Measurements from ENCODE around the gene ZBTB16. TPM values are rescaled to one million over a fixed set of nuclear protein-coding genes. Genes with fewer than 3 reads are reported as not detected.

Gene ZBTB16
- total RNA-seq, 1 experiment from 2014 or later, result not detected

DNA sequence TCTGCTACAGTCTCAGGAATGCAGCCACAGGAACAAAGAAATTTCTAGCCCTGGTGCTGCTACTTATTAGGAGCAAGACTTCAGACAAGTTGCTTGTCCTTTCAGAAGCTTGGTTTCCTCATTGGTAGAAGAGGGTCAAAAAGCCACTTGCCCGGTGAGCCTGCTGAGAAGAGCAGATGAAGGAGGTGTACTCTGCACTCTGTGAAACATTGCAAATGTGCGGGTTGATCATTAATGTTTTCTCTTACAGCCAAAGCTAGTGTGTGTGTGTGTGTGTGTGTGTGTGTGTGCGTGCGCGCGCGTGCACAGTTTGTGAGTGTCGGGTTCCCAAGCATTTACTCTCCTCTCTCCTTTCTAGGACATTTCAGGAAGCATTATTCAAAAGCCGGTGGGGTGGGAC lies 150.4 kb downstream of the ZBTB16 start:
- no peaks in the 10 kb centered on the region for H3K9me3 ChIP-seq (replicated peaks)
- H3K27me3 ChIP-seq, result no peaks in the 10 kb centered on the region
- no peaks in the 10 kb centered on the region for H3K4me1 ChIP-seq
- H3K4me3 ChIP-seq, result no peak overlapping the region
- DNase-seq, result no peak
- H3K36me3 ChIP-seq, result no peaks in the 10 kb centered on the region
- no peak overlapping the region for H3K27ac ChIP-seq

- H3K36me3 ChIP-seq, result no peaks in the 10 kb centered on the region
- no peaks in the 10 kb centered on the region for H3K9me3 ChIP-seq (replicated peaks)
Measured at GRCh38 chr11:114211444-114212121, 152.1 kb downstream of the ZBTB16 start.

DNA sequence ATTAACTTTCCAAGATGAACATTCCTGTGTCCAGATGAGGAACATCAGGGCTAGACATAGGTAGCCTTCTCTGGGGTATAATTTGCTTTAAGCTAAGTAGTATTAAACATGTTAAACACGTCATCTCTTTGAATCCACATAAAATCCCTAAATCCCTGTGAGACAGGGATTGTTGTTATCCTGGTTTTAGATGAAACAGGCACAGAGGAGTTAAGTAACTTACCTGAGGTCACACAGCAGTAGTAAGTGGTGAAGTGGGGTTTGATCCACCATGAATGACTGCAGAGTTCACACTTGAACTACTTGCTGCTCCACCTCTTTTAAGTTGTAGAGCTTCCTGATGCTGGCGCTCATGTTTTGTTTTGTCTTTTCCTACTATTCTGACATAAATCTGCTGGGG lies 154.1 kb downstream of the ZBTB16 start:
- Histone ChIP-seq H3K4me3 (no peak overlapping the region), H3K9me3 (replicated peaks) (no peaks in the 10 kb centered on the region), H3K27me3 (no peaks in the 10 kb centered on the region), H3K27ac (no peak overlapping the region), H3K36me3 (no peaks in the 10 kb centered on the region), H3K4me1 (no peaks in the 10 kb centered on the region)
- no peak for DNase-seq

More at GRCh38 chr11:114211444-114212121, 152.1 kb downstream of the ZBTB16 start:
- Histone ChIP-seq H3K4me1 (no peaks in the 10 kb centered on the region), H3K27me3 (no peaks in the 10 kb centered on the region), H3K27ac (no peak overlapping the region), H3K4me3 (no peak overlapping the region)
- DNase-seq, result no peak

- H3K27me3 ChIP-seq, result no peaks in the 10 kb centered on the region
- DNase-seq, result no peak
Measured at GRCh38 chr11:114215428-114215827, 155.9 kb downstream of the ZBTB16 start.

GRCh38 chr11:114215871-114216795 lies 156.6 kb downstream of the ZBTB16 start:
- Histone ChIP-seq H3K27me3 (no peaks in the 10 kb centered on the region; the same call in 1 of the 2 replicates), H3K27ac (no peak overlapping the region), H3K9me3 (replicated peaks) (no peaks in the 10 kb centered on the region), H3K36me3 (no peaks in the 10 kb centered on the region), H3K4me3 (no peak overlapping the region), H3K4me1 (no peaks in the 10 kb centered on the region)
- DNase-seq, result no peak

More at GRCh38 chr11:114215428-114215827, 155.9 kb downstream of the ZBTB16 start:
- Histone ChIP-seq H3K9me3 (replicated peaks) (no peaks in the 10 kb centered on the region), H3K27ac (no peak overlapping the region), H3K4me3 (no peak overlapping the region), H3K4me1 (no peaks in the 10 kb centered on the region), H3K36me3 (no peaks in the 10 kb centered on the region)

- Histone ChIP-seq H3K36me3 (no peaks in the 10 kb centered on the region), H3K9me3 (replicated peaks) (no peaks in the 10 kb centered on the region), H3K4me1 (no peaks in the 10 kb centered on the region), H3K27ac (no peak overlapping the region), H3K4me3 (no peak overlapping the region), H3K27me3 (no peaks in the 10 kb centered on the region; the same call in 1 of the 2 replicates)
- DNase-seq, result no peak
Measured at GRCh38 chr11:114216796-114217180, 157.3 kb downstream of the ZBTB16 start.

GRCh38 chr11:114218508-114218907 lies 159.0 kb downstream of the ZBTB16 start:
- DNase-seq, result no peak
- no peaks in the 10 kb centered on the region for H3K4me1 ChIP-seq
- H3K27ac ChIP-seq, result no peak overlapping the region
- no peak overlapping the region for H3K4me3 ChIP-seq
- H3K9me3 ChIP-seq (replicated peaks), result no peaks in the 10 kb centered on the region
- H3K36me3 ChIP-seq, result no peaks in the 10 kb centered on the region
- H3K27me3 ChIP-seq, result no peaks in the 10 kb centered on the region; the same call in 1 of the 2 replicates

GRCh38 chr11:114219559-114220349 lies 160.2 kb downstream of the ZBTB16 start:
- H3K27ac ChIP-seq, result no peak overlapping the region
- no peak for DNase-seq
- no peaks in the 10 kb centered on the region for H3K36me3 ChIP-seq
- H3K27me3 ChIP-seq, result no peaks in the 10 kb centered on the region; the same call in 1 of the 2 replicates
- H3K9me3 ChIP-seq (replicated peaks), result no peaks in the 10 kb centered on the region
- no peak overlapping the region for H3K4me3 ChIP-seq
- H3K4me1 ChIP-seq, result no peaks in the 10 kb centered on the region

- Histone ChIP-seq H3K36me3 (no peaks in the 10 kb centered on the region), H3K27me3 (no peaks in the 10 kb centered on the region; the same call in 1 of the 2 replicates), H3K4me3 (no peak overlapping the region), H3K27ac (no peak overlapping the region), H3K9me3 (replicated peaks) (no peaks in the 10 kb centered on the region), H3K4me1 (no peaks in the 10 kb centered on the region)
- no peak for DNase-seq
Measured at GRCh38 chr11:114221037-114221436, 161.5 kb downstream of the ZBTB16 start.

DNA sequence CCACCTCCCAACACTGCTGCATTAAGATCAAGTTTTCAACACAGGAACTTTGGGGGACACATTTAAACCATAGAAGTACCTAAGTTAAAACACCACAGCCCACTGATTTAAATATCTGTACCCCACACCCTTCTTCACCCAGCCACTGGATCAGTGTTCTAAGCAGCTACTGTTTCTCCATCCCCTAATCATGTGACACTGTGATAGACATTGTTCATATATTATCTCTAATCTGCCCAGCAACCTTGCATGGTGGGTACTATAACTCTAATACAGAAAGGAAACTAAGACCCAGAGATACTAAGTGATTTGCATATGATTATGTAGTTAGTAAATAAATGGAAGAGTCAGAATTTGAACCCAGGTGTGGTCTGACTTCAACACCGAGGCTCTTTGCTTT lies 166.2 kb downstream of the ZBTB16 start:
- Histone ChIP-seq H3K27ac (no peak overlapping the region), H3K4me3 (no peak overlapping the region), H3K36me3 (no peaks in the 10 kb centered on the region)

DNA sequence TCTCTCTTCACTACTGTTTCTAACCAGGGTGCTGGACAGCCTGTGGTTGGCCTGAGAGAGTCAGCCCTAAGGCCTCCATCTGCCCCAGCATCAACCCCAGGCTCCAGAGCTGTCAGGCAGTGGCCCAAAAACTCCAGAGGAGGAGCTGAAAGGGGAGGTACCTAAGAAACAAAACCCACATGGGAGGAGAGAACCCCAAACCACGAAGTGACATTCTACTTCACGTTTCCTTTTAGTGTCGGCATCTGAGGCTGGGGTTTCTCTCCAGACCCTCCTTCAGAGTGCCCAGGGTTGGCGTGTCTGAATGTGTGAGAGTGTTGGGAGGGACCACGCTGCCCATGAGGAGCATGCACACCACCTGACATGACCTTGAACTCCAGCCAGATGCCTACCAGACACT lies 166.8 kb downstream of the ZBTB16 start:
- no peak overlapping the region for H3K27ac ChIP-seq
- no peak for DNase-seq
- H3K36me3 ChIP-seq, result no peaks in the 10 kb centered on the region
- no peaks in the 10 kb centered on the region for H3K9me3 ChIP-seq (replicated peaks)
- no peaks in the 10 kb centered on the region for H3K4me1 ChIP-seq
- H3K27me3 ChIP-seq, result no peaks in the 10 kb centered on the region
- H3K4me3 ChIP-seq, result no peak overlapping the region

More for the DNA sequence above, 166.2 kb downstream of the ZBTB16 start:
- H3K4me1 ChIP-seq, result no peaks in the 10 kb centered on the region
- DNase-seq, result no peak
- H3K9me3 ChIP-seq (replicated peaks), result no peaks in the 10 kb centered on the region
- H3K27me3 ChIP-seq, result no peaks in the 10 kb centered on the region; the same call in 1 of the 2 replicates

GRCh38 chr11:114228435-114229411 lies 169.2 kb downstream of the ZBTB16 start:
- no peak overlapping the region for H3K27ac ChIP-seq

DNA sequence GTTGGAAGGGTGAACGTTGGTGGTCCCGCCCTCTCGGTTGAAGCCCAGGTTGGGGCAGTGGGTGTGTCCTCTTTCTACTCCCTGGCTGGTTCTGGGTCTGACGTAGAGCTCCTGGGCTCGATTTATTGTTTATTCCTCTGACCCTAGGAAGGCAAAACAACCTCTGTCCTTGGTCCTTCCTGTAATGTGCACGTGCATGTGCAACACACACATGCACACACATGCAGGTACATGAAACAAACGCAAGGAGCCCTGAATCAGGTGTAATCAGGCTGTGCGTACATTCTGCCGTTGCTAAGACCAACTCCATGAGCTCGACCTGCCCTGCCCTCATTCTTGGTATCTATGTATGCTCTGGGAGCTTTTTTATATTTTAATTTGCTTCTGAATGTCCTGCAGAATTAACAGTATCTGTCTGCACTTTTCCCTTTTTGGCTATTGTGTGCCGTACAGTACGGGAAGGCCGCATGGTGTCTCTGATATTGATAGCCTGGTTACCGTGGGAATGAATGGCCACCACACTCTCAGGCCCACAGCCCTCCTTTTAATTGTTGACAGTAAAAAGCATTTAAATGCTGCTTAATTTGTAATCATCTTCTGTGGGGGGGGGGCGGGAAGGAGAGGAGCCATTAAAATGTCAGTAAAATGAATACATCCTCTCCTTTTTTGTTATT lies 170.7 kb downstream of the ZBTB16 start:
- DNase-seq, result no peak
- Histone ChIP-seq H3K27me3 (no peaks in the 10 kb centered on the region; the same call in 1 of the 2 replicates), H3K4me3 (no peak overlapping the region), H3K9me3 (replicated peaks) (no peaks in the 10 kb centered on the region), H3K36me3 (no peaks in the 10 kb centered on the region), H3K4me1 (no peaks in the 10 kb centered on the region), H3K27ac (no peak overlapping the region)

More at GRCh38 chr11:114228435-114229411, 169.2 kb downstream of the ZBTB16 start:
- no peak overlapping the region for H3K4me3 ChIP-seq
- no peaks in the 10 kb centered on the region for H3K36me3 ChIP-seq
- no peaks in the 10 kb centered on the region for H3K4me1 ChIP-seq
- no peaks in the 10 kb centered on the region for H3K9me3 ChIP-seq (replicated peaks)
- H3K27me3 ChIP-seq, result no peaks in the 10 kb centered on the region; the same call in 1 of the 2 replicates
- DNase-seq, result no peak

Measured in SJCRH30 (cell line).